HCT116 (cell line): ENCODE data around the gene MYRF.

Experiments
- CBX3 ChIP-seq: IDR thresholded peaks from 2 replicates; pipeline ENCODE4 v1.6.1; 2012; ENCODE audit warnings: low read depth
- ELF1 ChIP-seq: IDR thresholded peaks from 2 replicates; pipeline ENCODE4 v1.6.1; 2012; ENCODE audit warnings: low read depth, borderline replicate concordance
- EZH2 ChIP-seq: fragments of 200-600 bp; sonication (generic); IDR thresholded peaks from 2 replicates; pipeline ENCODE4 v1.6.1; 2017; ENCODE audit warnings: antibody characterized with exemption, mixed run types
- EZH2phosphoT487 ChIP-seq: fragments of 200-600 bp; IDR thresholded peaks from 2 replicates; pipeline ENCODE4 v1.6.1; 2018; ENCODE audit warnings: antibody characterized with exemption, borderline replicate concordance
- JUND ChIP-seq: IDR thresholded peaks from 2 replicates; pipeline ENCODE4 v1.6.1; 2012
- POLR2A ChIP-seq: IDR thresholded peaks from 2 replicates; pipeline ENCODE4 v1.7.0; 2011; ENCODE audit warnings: borderline replicate concordance; ENCODE audit not compliant: insufficient read depth, insufficient read length; ENCODE audit errors: extremely low read depth
- SIN3A ChIP-seq: IDR thresholded peaks from 2 replicates; pipeline ENCODE4 v1.6.1; 2012; ENCODE audit warnings: low read depth
- SP1 ChIP-seq: IDR thresholded peaks from 2 replicates; pipeline ENCODE4 v1.6.1; 2012; ENCODE audit warnings: low read depth
- SRF ChIP-seq: IDR thresholded peaks from 2 replicates; pipeline ENCODE4 v1.6.1; 2012; ENCODE audit warnings: low read depth
- TCF7L2 ChIP-seq: IDR thresholded peaks from 2 replicates; pipeline ENCODE4 v1.7.0; 2011; ENCODE audit warnings: borderline replicate concordance, inconsistent platforms; ENCODE audit not compliant: insufficient read depth, insufficient read length; ENCODE audit errors: extremely low read depth
- YY1 ChIP-seq: IDR thresholded peaks from 2 replicates; pipeline ENCODE4 v1.6.1; 2011; ENCODE audit warnings: low read length, low read depth, moderate library complexity, mild to moderate bottlenecking; ENCODE audit not compliant: insufficient replicate concordance; ENCODE audit errors: extremely low read depth
- ZFX ChIP-seq: fragments of 450-650 bp; IDR thresholded peaks from 2 replicates; pipeline ENCODE4 v1.6.1; 2017
- TF ChIP-seq, protein P1 (sequence below), 3 experiments: fragments of 200-600 bp in 1 of 3; sonication (generic) in 1 of 3; IDR thresholded peaks in 2 of 3; conservative IDR thresholded peaks in 1 of 3; 2 replicates each; pipeline ENCODE4 v1.5.1; 2012 to 2017; ENCODE audit warnings: low read depth in 2 of 3, low read length in 2 of 3, antibody characterized with exemption in 1 of 3, borderline replicate concordance in 1 of 3, control low read depth in 1 of 3, mild to moderate bottlenecking in 1 of 3, mixed read lengths in 1 of 3, mixed run types in 1 of 3, moderate library complexity in 1 of 3; ENCODE audit not compliant: insufficient read depth in 1 of 3

- TF ChIP-seq, protein P1, sequence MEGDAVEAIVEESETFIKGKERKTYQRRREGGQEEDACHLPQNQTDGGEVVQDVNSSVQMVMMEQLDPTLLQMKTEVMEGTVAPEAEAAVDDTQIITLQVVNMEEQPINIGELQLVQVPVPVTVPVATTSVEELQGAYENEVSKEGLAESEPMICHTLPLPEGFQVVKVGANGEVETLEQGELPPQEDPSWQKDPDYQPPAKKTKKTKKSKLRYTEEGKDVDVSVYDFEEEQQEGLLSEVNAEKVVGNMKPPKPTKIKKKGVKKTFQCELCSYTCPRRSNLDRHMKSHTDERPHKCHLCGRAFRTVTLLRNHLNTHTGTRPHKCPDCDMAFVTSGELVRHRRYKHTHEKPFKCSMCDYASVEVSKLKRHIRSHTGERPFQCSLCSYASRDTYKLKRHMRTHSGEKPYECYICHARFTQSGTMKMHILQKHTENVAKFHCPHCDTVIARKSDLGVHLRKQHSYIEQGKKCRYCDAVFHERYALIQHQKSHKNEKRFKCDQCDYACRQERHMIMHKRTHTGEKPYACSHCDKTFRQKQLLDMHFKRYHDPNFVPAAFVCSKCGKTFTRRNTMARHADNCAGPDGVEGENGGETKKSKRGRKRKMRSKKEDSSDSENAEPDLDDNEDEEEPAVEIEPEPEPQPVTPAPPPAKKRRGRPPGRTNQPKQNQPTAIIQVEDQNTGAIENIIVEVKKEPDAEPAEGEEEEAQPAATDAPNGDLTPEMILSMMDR (IDR thresholded peaks at IDR 0.05 in 2 of 3, conservative IDR thresholded peaks at IDR 0.05 in 1 of 3; ENCODE audit: borderline replicate concordance in 1 of 3, insufficient read depth in 1 of 3, low read depth in 2 of 3, low read length in 2 of 3) = no peak
- TF ChIP-seq YY1 = no peak
- no peak for TF ChIP-seq EZH2phosphoT487
- no peak for TF ChIP-seq SIN3A
- TF ChIP-seq SRF = no peak
- TF ChIP-seq CBX3 = no peak
- TF ChIP-seq EZH2 = no peak
- TF ChIP-seq ELF1 = no peak
- no peak for TF ChIP-seq JUND
- no peak for TF ChIP-seq ZFX
- no peak for TF ChIP-seq TCF7L2
- no peak for TF ChIP-seq POLR2A
- no peak for TF ChIP-seq SP1
Observed at GRCh38 chr11:61702701-61703312, 49.6 kb upstream of the MYRF start.
